GM21528 (cell line): ENCODE measurements around the gene ERI2.

Source experiments
- ATAC-seq: cut with Tn5 transposase; IDR thresholded peaks from one replicate; pipeline ENCODE4 v1.9.1; 2021; ENCODE audit warnings: mild to moderate bottlenecking, moderate library complexity; ENCODE audit not compliant: unreplicated experiment, low FRiP score

Gene ERI2

GRCh38 chr16:20806168-20807050 lies at the start of gene ERI2, which contains the start of gene REXO5:
Gene ERI2, minus strand, starts transcription at chr16:20806472. Its CDS starts 42 bp downstream, at chr16:20806430.
Gene REXO5, plus strand, starts transcription at chr16:20806527. Its CDS starts 427 bp downstream, at chr16:20806954.
- ATAC-seq, result peak; percentile 83

GRCh38 chr16:20854963-20855362 lies 48.7 kb upstream of the ERI2 start:
- no peak for ATAC-seq

- ATAC-seq, result no peak
Observed at GRCh38 chr16:20853981-20854620, 47.8 kb upstream of the ERI2 start.

GRCh38 chr16:20853143-20853542 lies 46.9 kb upstream of the ERI2 start:
- no peak for ATAC-seq

- no peak for ATAC-seq
Observed at GRCh38 chr16:20851601-20852000, 45.3 kb upstream of the ERI2 start.

- no peak for ATAC-seq
Observed at GRCh38 chr16:20850981-20851380, 44.7 kb upstream of the ERI2 start.

GRCh38 chr16:20849589-20850390 lies 43.5 kb upstream of the ERI2 start:
- ATAC-seq, result no peak

- ATAC-seq, result no peak
Observed at GRCh38 chr16:20847550-20847949, 41.3 kb upstream of the ERI2 start.

GRCh38 chr16:20846551-20846950 lies 40.3 kb upstream of the ERI2 start:
- no peak for ATAC-seq

GRCh38 chr16:20846030-20846429 lies 39.8 kb upstream of the ERI2 start:
- ATAC-seq, result no peak

GRCh38 chr16:20844588-20844987 lies 38.3 kb upstream of the ERI2 start:
- no peak for ATAC-seq

- ATAC-seq, result no peak
Observed at GRCh38 chr16:20844054-20844453, 37.8 kb upstream of the ERI2 start.

GRCh38 chr16:20839504-20839903 lies 33.2 kb upstream of the ERI2 start:
- no peak for ATAC-seq

- no peak for ATAC-seq
Observed at GRCh38 chr16:20838240-20838639, 32.0 kb upstream of the ERI2 start.

GRCh38 chr16:20833086-20833485 lies 26.8 kb upstream of the ERI2 start:
- no peak for ATAC-seq

- no peak for ATAC-seq
Observed at GRCh38 chr16:20830372-20830771, 24.1 kb upstream of the ERI2 start.

GRCh38 chr16:20829536-20829935 lies 23.3 kb upstream of the ERI2 start:
- no peak for ATAC-seq

- ATAC-seq, result no peak
Observed at GRCh38 chr16:20826039-20826566, 19.8 kb upstream of the ERI2 start.

GRCh38 chr16:20822521-20823325 lies 16.5 kb upstream of the ERI2 start:
- ATAC-seq, result no peak

GRCh38 chr16:20821682-20822081 lies 15.4 kb upstream of the ERI2 start:
- ATAC-seq, result no peak
